HG03108 (cell line): Measurements from ENCODE around the gene RNF145.

Experiments used
- ATAC-seq: cut with Tn5 transposase; IDR thresholded peaks from one replicate; pipeline ENCODE4 v1.9.1; 2021; ENCODE audit warnings: moderate library complexity; ENCODE audit not compliant: unreplicated experiment

Gene RNF145

GRCh38 chr5:159220206-159220605, 10.9 kb upstream of the RNF145 start:
- ATAC-seq: no peak

- no peak for ATAC-seq
Observed at GRCh38 chr5:159218595-159219023, 9.3 kb upstream of the RNF145 start.

GRCh38 chr5:159217236-159217635, 7.9 kb upstream of the RNF145 start:
- ATAC-seq: no peak

- ATAC-seq: no peak
Observed at GRCh38 chr5:159216454-159216853, 7.1 kb upstream of the RNF145 start.

- ATAC-seq: no peak
Observed at GRCh38 chr5:159215886-159216285, 6.5 kb upstream of the RNF145 start.

- no peak for ATAC-seq
Observed at GRCh38 chr5:159214486-159215271, 5.3 kb upstream of the RNF145 start.

- no peak for ATAC-seq
Observed at GRCh38 chr5:159212657-159213462, 3.5 kb upstream of the RNF145 start.

GRCh38 chr5:159211729-159212174, 2.4 kb upstream of the RNF145 start:
- ATAC-seq: no peak

GRCh38 chr5:159210846-159211245, 1.5 kb upstream of the RNF145 start:
- ATAC-seq: no peak

GRCh38 chr5:159210210-159210661, 883 bp upstream of the RNF145 start:
- ATAC-seq: no peak

- ATAC-seq: peak; percentile 11
Observed at GRCh38 chr5:159208514-159209437, 577 bp downstream of the RNF145 start.

- ATAC-seq: peak; percentile 44
Observed at GRCh38 chr5:159207686-159208513, 1.5 kb downstream of the RNF145 start.

- no peak for ATAC-seq
Observed at GRCh38 chr5:159207222-159207685, 2.1 kb downstream of the RNF145 start.

GRCh38 chr5:159206818-159207217, 2.5 kb downstream of the RNF145 start:
- ATAC-seq: no peak

GRCh38 chr5:159206368-159206767, 3.0 kb downstream of the RNF145 start:
- no peak for ATAC-seq

- ATAC-seq: no peak
Observed at GRCh38 chr5:159203351-159203750, 6.0 kb downstream of the RNF145 start.

GRCh38 chr5:159202151-159202550, 7.2 kb downstream of the RNF145 start:
- no peak for ATAC-seq

GRCh38 chr5:159199780-159200179, 9.6 kb downstream of the RNF145 start:
- ATAC-seq: no peak

- ATAC-seq: no peak
Observed at GRCh38 chr5:159199225-159199624, 10.1 kb downstream of the RNF145 start.
